ENCODE measurements around the gene MFGE8.

MFGE8 gene

DNA sequence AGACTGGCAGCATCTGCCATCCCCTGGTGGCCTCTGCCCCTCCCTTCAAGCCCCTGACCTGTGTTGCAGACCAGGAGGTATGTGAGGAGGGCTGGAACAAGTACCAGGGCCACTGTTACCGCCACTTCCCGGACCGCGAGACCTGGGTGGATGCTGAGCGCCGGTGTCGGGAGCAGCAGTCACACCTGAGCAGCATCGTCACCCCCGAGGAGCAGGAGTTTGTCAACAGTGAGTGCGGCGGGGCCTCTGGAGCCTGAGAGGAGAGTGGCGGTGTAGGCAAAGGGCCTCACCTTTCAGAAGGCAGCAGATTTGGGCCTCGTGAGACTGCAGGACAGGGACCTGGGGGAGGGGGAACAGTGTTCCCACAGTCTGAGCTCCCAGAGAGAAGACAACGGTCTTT, 41.9 kb downstream of the MFGE8 start:
- H3K9ac ChIP-seq = no peak overlapping the region
- no peak overlapping the region for H3K27ac ChIP-seq
- H3K4me1 ChIP-seq = no peaks in the 10 kb centered on the region
- H3K79me2 ChIP-seq = no peaks in the 10 kb centered on the region
- H2AFZ ChIP-seq = no peak overlapping the region
- no peak overlapping the region for H3K4me2 ChIP-seq (ENCODE audit: low read length)
- no peaks in the 10 kb centered on the region for H3K9me3 ChIP-seq (ENCODE audit: control insufficient read depth, low read length)
- no peaks in the 10 kb centered on the region for H3K27me3 ChIP-seq (ENCODE audit: control insufficient read depth, insufficient read depth, low read length)
- no peak overlapping the region for H3K4me3 ChIP-seq (ENCODE audit: low read depth, low read length)
- TF ChIP-seq, protein P1, sequence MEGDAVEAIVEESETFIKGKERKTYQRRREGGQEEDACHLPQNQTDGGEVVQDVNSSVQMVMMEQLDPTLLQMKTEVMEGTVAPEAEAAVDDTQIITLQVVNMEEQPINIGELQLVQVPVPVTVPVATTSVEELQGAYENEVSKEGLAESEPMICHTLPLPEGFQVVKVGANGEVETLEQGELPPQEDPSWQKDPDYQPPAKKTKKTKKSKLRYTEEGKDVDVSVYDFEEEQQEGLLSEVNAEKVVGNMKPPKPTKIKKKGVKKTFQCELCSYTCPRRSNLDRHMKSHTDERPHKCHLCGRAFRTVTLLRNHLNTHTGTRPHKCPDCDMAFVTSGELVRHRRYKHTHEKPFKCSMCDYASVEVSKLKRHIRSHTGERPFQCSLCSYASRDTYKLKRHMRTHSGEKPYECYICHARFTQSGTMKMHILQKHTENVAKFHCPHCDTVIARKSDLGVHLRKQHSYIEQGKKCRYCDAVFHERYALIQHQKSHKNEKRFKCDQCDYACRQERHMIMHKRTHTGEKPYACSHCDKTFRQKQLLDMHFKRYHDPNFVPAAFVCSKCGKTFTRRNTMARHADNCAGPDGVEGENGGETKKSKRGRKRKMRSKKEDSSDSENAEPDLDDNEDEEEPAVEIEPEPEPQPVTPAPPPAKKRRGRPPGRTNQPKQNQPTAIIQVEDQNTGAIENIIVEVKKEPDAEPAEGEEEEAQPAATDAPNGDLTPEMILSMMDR (IDR thresholded peaks at IDR 0.05) = no peak
- no peaks in the 10 kb centered on the region for H3K36me3 ChIP-seq (ENCODE audit: control insufficient read depth, insufficient read depth, low read length)

DNA sequence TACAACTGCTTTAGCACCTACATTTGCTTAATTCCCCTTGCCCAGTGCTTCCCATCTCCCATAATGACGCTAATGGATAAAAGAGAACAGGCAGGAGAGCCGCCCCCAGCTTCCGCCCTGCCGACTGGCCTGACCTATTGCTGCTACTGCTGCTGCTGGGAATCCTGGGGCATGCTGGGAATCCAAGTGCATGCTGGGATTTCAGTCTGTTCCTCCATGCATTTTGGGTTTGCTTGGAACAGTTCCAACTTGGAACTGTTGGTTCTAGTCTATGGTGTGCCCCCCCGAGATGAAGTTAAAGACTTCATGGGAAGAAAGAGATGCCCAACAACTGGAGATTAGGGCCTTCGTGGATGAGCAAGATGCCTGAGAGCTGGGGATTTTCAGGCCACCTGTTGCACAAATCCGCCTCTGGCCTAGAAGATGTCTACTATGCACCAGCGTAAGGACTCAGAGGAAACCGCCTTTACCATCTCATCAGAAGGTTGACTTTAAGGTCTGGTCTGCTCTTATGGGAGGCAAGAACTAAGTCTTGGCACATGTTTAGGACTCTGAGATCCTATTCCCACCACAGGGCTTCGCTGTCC, 46.8 kb downstream of the MFGE8 start:
- H3K27ac ChIP-seq = no peak overlapping the region
- no peaks in the 10 kb centered on the region for H3K9me3 ChIP-seq (ENCODE audit: control insufficient read depth, low read length)
- H2AFZ ChIP-seq = no peak overlapping the region
- no peaks in the 10 kb centered on the region for H3K4me1 ChIP-seq
- H3K27me3 ChIP-seq (ENCODE audit: control insufficient read depth, insufficient read depth, low read length) = no peaks in the 10 kb centered on the region
- H3K36me3 ChIP-seq (ENCODE audit: control insufficient read depth, insufficient read depth, low read length) = no peaks in the 10 kb centered on the region
- no peaks in the 10 kb centered on the region for H3K79me2 ChIP-seq
- TF ChIP-seq, protein P1 (IDR thresholded peaks at IDR 0.05) = no peak
- no peak overlapping the region for H3K9ac ChIP-seq
- no peak overlapping the region for H3K4me2 ChIP-seq (ENCODE audit: low read length)
- H3K4me3 ChIP-seq (ENCODE audit: low read depth, low read length) = no peak overlapping the region

DNA sequence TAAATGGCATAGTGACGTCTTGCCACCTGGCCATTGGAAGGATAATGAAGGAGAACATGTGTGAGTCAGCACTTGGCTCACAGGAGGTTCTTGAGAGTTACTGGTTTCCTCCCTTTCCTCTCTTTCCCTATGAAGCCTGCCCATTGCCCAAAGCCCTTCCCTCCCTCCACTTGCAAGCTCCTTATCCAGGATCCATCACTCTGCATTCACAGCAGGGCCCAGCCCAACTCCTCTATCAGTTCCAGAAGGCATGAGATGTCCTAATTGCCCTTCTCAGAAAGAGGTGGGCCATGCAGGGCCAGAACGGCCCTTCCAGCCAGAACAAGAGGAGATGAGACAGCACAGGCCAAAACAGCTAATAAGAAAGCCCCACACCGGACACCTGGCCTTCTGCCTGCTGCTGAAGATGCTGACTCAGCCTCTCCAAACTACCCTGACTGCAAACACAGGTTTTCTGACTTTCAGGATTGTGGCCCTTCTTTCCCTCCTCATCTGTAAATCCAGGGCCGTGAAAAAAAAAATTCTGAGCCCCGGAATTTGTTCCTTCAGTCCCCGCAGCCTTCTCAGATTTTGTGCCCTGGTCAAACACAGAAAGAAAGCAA, 47.6 kb downstream of the MFGE8 start:
- Histone ChIP-seq H3K9me3 (ENCODE audit: control insufficient read depth, low read length) (no peaks in the 10 kb centered on the region), H3K79me2 (no peaks in the 10 kb centered on the region), H3K27me3 (ENCODE audit: control insufficient read depth, insufficient read depth, low read length) (no peaks in the 10 kb centered on the region), H3K36me3 (ENCODE audit: control insufficient read depth, insufficient read depth, low read length) (no peaks in the 10 kb centered on the region), H3K4me3 (ENCODE audit: low read depth, low read length) (no peak overlapping the region), H3K9ac (no peak overlapping the region), H3K4me1 (no peaks in the 10 kb centered on the region), H3K27ac (no peak overlapping the region), H3K4me2 (ENCODE audit: low read length) (no peak overlapping the region), H2AFZ (no peak overlapping the region)
- TF ChIP-seq, protein P1 (IDR thresholded peaks at IDR 0.05) = no peak

DNA sequence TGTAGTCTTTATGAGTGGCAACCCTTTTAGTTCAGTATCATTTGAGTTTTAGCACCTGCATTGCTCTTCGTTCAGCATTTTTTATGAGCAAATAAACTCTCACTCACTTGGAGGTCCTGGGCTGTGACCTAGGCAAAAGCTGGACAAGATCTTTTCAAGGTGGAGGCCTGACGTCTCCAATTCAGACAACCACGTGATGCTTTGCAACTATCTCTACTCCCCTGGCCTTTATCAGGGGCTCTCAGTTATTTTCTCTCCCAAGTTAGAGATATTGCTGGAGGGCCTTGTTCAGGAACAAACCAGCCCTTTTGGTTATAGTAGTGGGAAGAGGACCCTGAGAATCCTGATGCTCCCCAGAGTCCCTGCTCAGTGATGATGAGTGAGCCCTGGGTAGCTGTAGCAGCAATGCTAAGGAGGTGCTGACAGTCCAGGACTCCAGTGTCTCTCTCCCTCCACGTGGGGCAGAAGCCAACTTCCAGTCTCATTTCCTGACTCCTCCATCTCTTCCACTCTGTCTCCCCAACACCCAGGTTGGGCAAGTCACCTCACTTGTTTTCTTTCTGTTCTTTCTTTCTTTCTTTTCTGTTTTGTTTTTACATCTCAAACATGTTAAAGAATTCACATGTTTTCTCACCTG, 48.2 kb downstream of the MFGE8 start:
- TF ChIP-seq, protein P1 (IDR thresholded peaks at IDR 0.05) = no peak
- Histone ChIP-seq H3K4me2 (ENCODE audit: low read length) (no peak overlapping the region), H3K4me3 (ENCODE audit: low read depth, low read length) (no peak overlapping the region), H3K9ac (no peak overlapping the region), H2AFZ (no peak overlapping the region), H3K27me3 (ENCODE audit: control insufficient read depth, insufficient read depth, low read length) (no peaks in the 10 kb centered on the region), H3K27ac (no peak overlapping the region), H3K4me1 (no peaks in the 10 kb centered on the region), H3K79me2 (no peaks in the 10 kb centered on the region), H3K36me3 (ENCODE audit: control insufficient read depth, insufficient read depth, low read length) (no peaks in the 10 kb centered on the region), H3K9me3 (ENCODE audit: control insufficient read depth, low read length) (no peaks in the 10 kb centered on the region)
